Endothelial cell of umbilical vein (primary cell): ENCODE measurements around the gene CCDC186. TPM values are rescaled to one million over a fixed set of nuclear protein-coding genes. Genes with fewer than 3 reads are reported as not detected.

ENCODE experiments used
- Bru-seq: library from RNA; stranded (reverse); fragments of 400-500 nt; gene quantifications from one replicate; lab custom pipeline; 2021; lab: Mats Ljungman, UMichigan
- BruChase-seq, 2 experiments: library from RNA; stranded (reverse); fragments of 400-500 nt; gene quantifications; one replicate each; lab custom pipeline; 2021; lab: Mats Ljungman, UMichigan
- BruUV-seq: library from RNA; stranded (reverse); fragments of 400-500 nt; replicated peaks from 2 replicates; lab custom pipeline; 2021; lab: Mats Ljungman, UMichigan
- CTCF ChIA-PET: fragments of 300-600, 350-600 bp; sonication (Branson Sonifier 250); formaldehyde crosslinking; loops from one replicate; lab custom pipeline; 2021; ENCODE audit warnings: antibody characterized with exemption, inconsistent platforms; lab: Charles Lee
- POLR2A ChIA-PET: fragments of 300-600, 350-600 bp; sonication (Branson Sonifier 250); formaldehyde crosslinking; loops from one replicate; lab custom pipeline; 2021; ENCODE audit warnings: antibody characterized with exemption, inconsistent platforms; lab: Charles Lee
- DNase-seq: peaks from one replicate; pipeline ENCODE4 v3.0.0-alpha.2; 2011; ENCODE audit warnings: low read depth, low spot score
- FAIRE-seq: peaks from 2 replicates; lab custom pipeline; 2011; peaks lifted over from hg19 to GRCh38; lab: Jason Lieb, UNC
- H2AFZ ChIP-seq: 2 replicates; pipeline ENCODE4 v1.6.0; 2012; ENCODE audit warnings: low read depth, low read length, control low read depth, inconsistent platforms
- H3K27ac ChIP-seq: 2 replicates; pipeline ENCODE4 v1.5.1; 2011; ENCODE audit warnings: low read depth, mild to moderate bottlenecking, control low read depth, low read length, moderate library complexity; ENCODE audit not compliant: insufficient read depth
- H3K27me3 ChIP-seq, 2 experiments: 2 replicates each; pipeline versions ENCODE4 v1.6.0 to v1.6.1; 2011; ENCODE audit warnings: low read length in 2 of 2, mixed read lengths in 1 of 2; ENCODE audit not compliant: control insufficient read depth in 2 of 2, insufficient read depth in 2 of 2
- H3K36me3 ChIP-seq, 2 experiments: 2 replicates in 1 of 2; 3 replicates in 1 of 2; pipeline ENCODE4 v1.5.1; 2011; ENCODE audit warnings: low read length in 2 of 2, mild to moderate bottlenecking in 1 of 2, moderate library complexity in 1 of 2; ENCODE audit not compliant: control insufficient read depth in 2 of 2, insufficient read depth in 2 of 2; ENCODE audit errors: extremely low read depth in 1 of 2
- H3K4me1 ChIP-seq: 3 replicates; pipeline ENCODE4 v1.5.1; 2011; ENCODE audit warnings: mild to moderate bottlenecking, low read length; ENCODE audit not compliant: control insufficient read depth, insufficient read depth; ENCODE audit errors: extremely low read depth
- H3K4me2 ChIP-seq: 2 replicates; pipeline ENCODE4 v1.6.1; 2011; ENCODE audit warnings: low read length, control low read depth, mixed read lengths; ENCODE audit not compliant: insufficient read depth
- H3K4me3 ChIP-seq, 3 experiments: fragments of 200-600 bp in 1 of 3; sonication (generic), shearing (Covaris generic) in 1 of 3; replicated peaks in 1 of 3; 2 replicates each; pipeline ENCODE4 v1.5.1; 2011 to 2016; ENCODE audit warnings: control low read depth in 3 of 3, low read length in 3 of 3, mild to moderate bottlenecking in 2 of 3, inconsistent platforms in 1 of 3, low read depth in 1 of 3, moderate library complexity in 1 of 3; ENCODE audit not compliant: insufficient read depth in 1 of 3
- H3K79me2 ChIP-seq: 2 replicates; pipeline ENCODE4 v1.6.0; 2012; ENCODE audit warnings: low read length, inconsistent platforms; ENCODE audit not compliant: control insufficient read depth, insufficient read depth
- H3K9ac ChIP-seq: replicated peaks from 2 replicates; pipeline ENCODE3; 2011; ENCODE audit warnings: low read length, control low read depth; ENCODE audit not compliant: insufficient read depth; ENCODE audit errors: extremely low read depth
- H3K9me1 ChIP-seq: replicated peaks from 3 replicates; pipeline ENCODE4 v1.6.0; 2011; ENCODE audit warnings: mild to moderate bottlenecking, low read length; ENCODE audit not compliant: control insufficient read depth, insufficient read depth; ENCODE audit errors: extremely low read depth
- H3K9me3 ChIP-seq: replicated peaks from 2 replicates; pipeline ENCODE4 v1.5.1; 2012; ENCODE audit warnings: low read length, inconsistent platforms; ENCODE audit not compliant: control insufficient read depth, insufficient read depth
- H4K20me1 ChIP-seq: replicated peaks from 2 replicates; pipeline ENCODE3; 2011; ENCODE audit warnings: mild to moderate bottlenecking, low read length; ENCODE audit not compliant: control insufficient read depth, insufficient read depth; ENCODE audit errors: extremely low read depth
- EZH2 ChIP-seq: IDR thresholded peaks from 2 replicates; pipeline ENCODE4 v1.6.1; 2012; ENCODE audit warnings: borderline replicate concordance, low read depth, mild to moderate bottlenecking, moderate library complexity, low read length, inconsistent platforms; ENCODE audit not compliant: severe bottlenecking
- FOS ChIP-seq: IDR thresholded peaks from 2 replicates; pipeline ENCODE4 v1.6.1; 2011; ENCODE audit warnings: mild to moderate bottlenecking, low read length, moderate library complexity, borderline replicate concordance; ENCODE audit not compliant: insufficient read depth
- POLR2A ChIP-seq: IDR thresholded peaks from 2 replicates; pipeline ENCODE4 v1.6.1; 2012; ENCODE audit warnings: low read depth, mild to moderate bottlenecking, control low read depth, low read length
- POLR2AphosphoS5 ChIP-seq: IDR thresholded peaks from 2 replicates; pipeline ENCODE4 v1.6.1; 2012; ENCODE audit warnings: low read depth, mild to moderate bottlenecking, control low read depth, low read length, moderate library complexity; ENCODE audit not compliant: insufficient read depth
- dilution Hi-C: fragments of 300-500 bp; cut with MboI; formaldehyde crosslinking; loops from one replicate; pipeline ENCODE4 v1.15.0; 2019; ENCODE audit warnings: low sequenced_read_pairs; ENCODE audit not compliant: extremely low pct_ligation_motif_present
- intact Hi-C: fragments of 100-400 bp; cut with micrococcal nuclease; formaldehyde crosslinking; loops from one replicate; pipeline ENCODE4 v1.10.0; 2022
- long read RNA-seq: library from polyadenylated mRNA; stranded (forward); transcript quantifications from one replicate; pipeline ENCODE4 v2.0.0, GENCODE V29; 2021
- polyA minus RNA-seq, 3 experiments: library from RNA; depleted of rRNA, polyadenylated mRNA; stranded (reverse); fragments of >200 nt; gene quantifications; 1 replicate in 1 of 3; 2 replicates in 2 of 3; pipeline ENCODE4 v1.2.3, GENCODE V29; 2011
- polyA plus RNA-seq, 4 experiments: library from polyadenylated mRNA; depleted of rRNA in 3 of 4; stranded (reverse) in 3 of 4; unstranded in 1 of 4; fragments of >200 nt; gene quantifications; 2 replicates each; pipeline versions ENCODE4 v1.2.1 to v1.2.3, GENCODE V29; 2011 to 2012; ENCODE audit warnings: missing spikeins in 1 of 4
- total RNA-seq: library from RNA; stranded (reverse); gene quantifications from 2 replicates; pipeline ENCODE4 v1.2.3, GENCODE V29; 2021
- TF ChIP-seq, protein P1 (sequence below): IDR thresholded peaks from 2 replicates; pipeline ENCODE4 v1.6.1; 2011; ENCODE audit not compliant: insufficient read depth, insufficient read length
- TF ChIP-seq, protein P2 (sequence below), 2 donors: IDR thresholded peaks; 1 replicate in 1 of 2; 2 replicates in 1 of 2; pipeline ENCODE4 v1.5.1; 2011; ENCODE audit warnings: low read length in 2 of 2, mild to moderate bottlenecking in 2 of 2, moderate library complexity in 2 of 2, control low read depth in 1 of 2, inconsistent platforms in 1 of 2, low read depth in 1 of 2; ENCODE audit not compliant: insufficient read depth in 1 of 2; ENCODE audit errors: extremely low read depth in 1 of 2

Gene CCDC186
- total RNA-seq, result 13.4 and 13.9 TPM in 2 replicates
- polyA plus RNA-seq, result 1.3 and 1.8 TPM in 2 replicates
- polyA plus RNA-seq (2011; cell fraction: cytosol; rRNA removed), result 2.1 TPM in 2 replicates
- 8.1 and 11.2 TPM in 2 replicates for polyA plus RNA-seq (2011; cell fraction: nucleus; rRNA removed)
- 6.7 and 7.8 TPM in 2 replicates for polyA plus RNA-seq (2012)
- polyA minus RNA-seq, result 3.7 and 8.8 TPM in 2 replicates
- 3.0 TPM for polyA minus RNA-seq (2011; cell fraction: cytosol; rRNA and poly(A)+ RNA removed)
- 17.1 and 23.5 TPM in 2 replicates for polyA minus RNA-seq (2011; cell fraction: nucleus; rRNA and poly(A)+ RNA removed)
- Bru-seq, nascent RNA, result percentile 72 among the genes with signal in this experiment
- BruChase-seq, experiment 1, labeled RNA remaining after a 6-hour chase, result percentile 65 among the genes with signal in this experiment
- percentile 71 among the genes with signal in this experiment for BruChase-seq, experiment 2, labeled RNA remaining after a 2-hour chase
- long read RNA-seq, full-length matches to known transcripts, result 2 of 7 reads
- long read RNA-seq, partial matches to known transcripts, result 2 of 7 reads
- long read RNA-seq, other reads (novel, unspliced or antisense), result 3 of 7 reads

DNA sequence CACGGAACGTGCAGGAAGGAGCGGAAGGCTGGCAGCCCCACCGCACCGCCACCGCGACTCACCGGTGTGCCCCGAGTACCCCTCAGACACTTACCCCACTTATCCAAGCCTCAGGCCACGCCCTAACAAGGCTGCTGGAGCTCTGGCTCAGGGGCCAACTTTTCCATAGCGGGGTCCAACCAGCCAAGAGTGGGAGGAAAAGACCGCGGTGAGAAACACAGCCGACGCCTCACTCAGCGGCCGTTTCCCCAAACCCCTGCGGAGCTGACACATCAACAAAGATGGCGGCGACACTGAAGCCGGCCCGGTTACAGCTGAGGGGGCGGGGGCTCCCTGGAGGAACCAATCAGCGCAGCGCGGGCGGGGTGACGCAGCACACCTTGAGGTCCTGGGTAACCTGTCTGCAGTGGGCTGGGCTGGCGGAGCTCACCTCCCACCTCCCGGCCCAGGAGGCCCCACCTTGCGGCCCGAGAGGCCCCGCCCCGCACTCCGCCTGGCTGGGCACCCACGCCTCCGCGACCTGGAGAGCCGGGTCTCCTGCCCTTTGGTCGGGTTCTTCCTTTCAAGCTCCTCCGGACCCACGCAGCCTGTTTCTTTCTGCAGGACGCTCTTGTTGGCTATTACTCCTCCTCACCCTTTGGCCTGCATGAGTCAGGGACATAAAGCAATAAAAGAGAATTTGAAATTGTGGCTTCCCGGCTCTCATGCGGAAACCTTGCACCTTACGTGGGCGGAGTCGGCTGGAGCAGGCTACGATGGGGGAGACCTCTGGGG is at the start of gene CCDC186:
TSS of gene CCDC186 (minus strand) at position 283 of the 774 bp plus-strand sequence. CDS start 10,935 bp downstream, outside the sequence.
- no peak for TF ChIP-seq FOS
- peak; percentile 74 for TF ChIP-seq POLR2A
- no peak for TF ChIP-seq EZH2
- peak; percentile 53 for TF ChIP-seq POLR2AphosphoS5
- TF ChIP-seq, protein P1, sequence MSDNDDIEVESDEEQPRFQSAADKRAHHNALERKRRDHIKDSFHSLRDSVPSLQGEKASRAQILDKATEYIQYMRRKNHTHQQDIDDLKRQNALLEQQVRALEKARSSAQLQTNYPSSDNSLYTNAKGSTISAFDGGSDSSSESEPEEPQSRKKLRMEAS, result no peak
- TF ChIP-seq, protein P2, sequence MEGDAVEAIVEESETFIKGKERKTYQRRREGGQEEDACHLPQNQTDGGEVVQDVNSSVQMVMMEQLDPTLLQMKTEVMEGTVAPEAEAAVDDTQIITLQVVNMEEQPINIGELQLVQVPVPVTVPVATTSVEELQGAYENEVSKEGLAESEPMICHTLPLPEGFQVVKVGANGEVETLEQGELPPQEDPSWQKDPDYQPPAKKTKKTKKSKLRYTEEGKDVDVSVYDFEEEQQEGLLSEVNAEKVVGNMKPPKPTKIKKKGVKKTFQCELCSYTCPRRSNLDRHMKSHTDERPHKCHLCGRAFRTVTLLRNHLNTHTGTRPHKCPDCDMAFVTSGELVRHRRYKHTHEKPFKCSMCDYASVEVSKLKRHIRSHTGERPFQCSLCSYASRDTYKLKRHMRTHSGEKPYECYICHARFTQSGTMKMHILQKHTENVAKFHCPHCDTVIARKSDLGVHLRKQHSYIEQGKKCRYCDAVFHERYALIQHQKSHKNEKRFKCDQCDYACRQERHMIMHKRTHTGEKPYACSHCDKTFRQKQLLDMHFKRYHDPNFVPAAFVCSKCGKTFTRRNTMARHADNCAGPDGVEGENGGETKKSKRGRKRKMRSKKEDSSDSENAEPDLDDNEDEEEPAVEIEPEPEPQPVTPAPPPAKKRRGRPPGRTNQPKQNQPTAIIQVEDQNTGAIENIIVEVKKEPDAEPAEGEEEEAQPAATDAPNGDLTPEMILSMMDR (IDR thresholded peaks at IDR 0.05; ENCODE audit: extremely low read depth in 1 of 2, insufficient read depth in 1 of 2, low read depth in 1 of 2, low read length in 2 of 2), result no peak
- Histone ChIP-seq H3K4me3 (peak within 1 kb of the TSS; percentile 39 to 99 (median 66)), H4K20me1 (no peaks in the 10 kb centered on the region), H3K27ac (peak within 1 kb of the TSS; percentile 49), H3K9me1 (no peaks in the 10 kb centered on the region), H3K79me2 (peaks cover 20% of the 10 kb centered on the region), H3K9me3 (no peaks in the 10 kb centered on the region), H3K9ac (peak within 1 kb of the TSS; percentile 84), H3K4me1 (peaks cover 18% of the 10 kb centered on the region), H3K36me3 (no peaks in the 10 kb centered on the region), H3K4me2 (peak within 1 kb of the TSS; percentile 66), H3K27me3 (peaks cover 3 to 5% of the 10 kb centered on the region in 2 experiments), H2AFZ (peak within 1 kb of the TSS; percentile 82)
- dilution Hi-C loops (no loop called here), intact Hi-C loops (loop anchor here (5.0 kb wide), 2 partner anchors 492 to 648 kb away; partner anchors contain the start of gene FHIP2A)
- DNase-seq (peak; percentile 93), FAIRE-seq (peak; percentile 96)
- no TSS peak for BruUV-seq
- POLR2A ChIA-PET, result no interaction called here
- CTCF ChIA-PET, result interaction anchor here (0.7 to 0.8 kb wide), 3 partner anchors 23 to 73 kb away, joined by 3 read pairs; no protein-coding TSS in a partner anchor
